ENCODE measurements around the gene IPO9. TPM values are rescaled to one million over a fixed set of nuclear protein-coding genes. Genes with fewer than 3 reads are reported as not detected.

The IPO9 gene
- polyA plus RNA-seq, 1 experiment, result 55.5 TPM

DNA sequence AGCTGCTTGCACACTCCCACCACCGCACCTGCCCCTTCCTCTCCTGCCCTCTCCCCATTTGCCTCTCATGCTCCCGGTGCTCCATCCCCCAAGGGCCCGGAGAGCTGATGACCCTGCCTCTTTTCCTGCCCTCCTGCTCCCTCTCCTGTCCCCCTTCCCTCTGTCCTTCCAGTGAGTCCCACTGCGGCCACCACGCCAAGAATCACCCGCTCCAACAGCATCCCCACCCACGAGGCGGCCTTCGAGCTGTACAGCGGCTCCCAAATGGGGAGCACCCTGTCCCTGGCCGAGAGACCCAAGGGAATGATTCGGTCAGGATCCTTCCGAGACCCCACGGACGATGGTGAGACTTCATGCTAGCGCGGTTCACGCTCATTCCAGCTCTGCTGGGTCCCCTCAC is 40.7 kb upstream of the IPO9 start:
- ChIA-PET CTCF (interaction anchor here (2.2 to 4.1 kb wide), 2 partner anchors 79 to 257 kb away, joined by 7 to 58 read pairs; no protein-coding TSS in a partner anchor), POLR2A (no interaction called here)
- Histone ChIP-seq H3K4me3 (ENCODE audit: low read depth, low read length) (no peak overlapping the region), H3K27me3 (ENCODE audit: control insufficient read depth, insufficient read depth, low read length) (no peaks in the 10 kb centered on the region), H3K27ac (ENCODE audit: low read depth, low read length) (no peak overlapping the region), H3K9me3 (ENCODE audit: control insufficient read depth, insufficient read depth, low read length) (no peaks in the 10 kb centered on the region)
- TF ChIP-seq, protein P1, sequence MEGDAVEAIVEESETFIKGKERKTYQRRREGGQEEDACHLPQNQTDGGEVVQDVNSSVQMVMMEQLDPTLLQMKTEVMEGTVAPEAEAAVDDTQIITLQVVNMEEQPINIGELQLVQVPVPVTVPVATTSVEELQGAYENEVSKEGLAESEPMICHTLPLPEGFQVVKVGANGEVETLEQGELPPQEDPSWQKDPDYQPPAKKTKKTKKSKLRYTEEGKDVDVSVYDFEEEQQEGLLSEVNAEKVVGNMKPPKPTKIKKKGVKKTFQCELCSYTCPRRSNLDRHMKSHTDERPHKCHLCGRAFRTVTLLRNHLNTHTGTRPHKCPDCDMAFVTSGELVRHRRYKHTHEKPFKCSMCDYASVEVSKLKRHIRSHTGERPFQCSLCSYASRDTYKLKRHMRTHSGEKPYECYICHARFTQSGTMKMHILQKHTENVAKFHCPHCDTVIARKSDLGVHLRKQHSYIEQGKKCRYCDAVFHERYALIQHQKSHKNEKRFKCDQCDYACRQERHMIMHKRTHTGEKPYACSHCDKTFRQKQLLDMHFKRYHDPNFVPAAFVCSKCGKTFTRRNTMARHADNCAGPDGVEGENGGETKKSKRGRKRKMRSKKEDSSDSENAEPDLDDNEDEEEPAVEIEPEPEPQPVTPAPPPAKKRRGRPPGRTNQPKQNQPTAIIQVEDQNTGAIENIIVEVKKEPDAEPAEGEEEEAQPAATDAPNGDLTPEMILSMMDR (IDR thresholded peaks at IDR 0.05; ENCODE audit: low read depth, low read length), result no peak
- no peak for DNase-seq (ENCODE audit: low read depth, low spot score)

DNA sequence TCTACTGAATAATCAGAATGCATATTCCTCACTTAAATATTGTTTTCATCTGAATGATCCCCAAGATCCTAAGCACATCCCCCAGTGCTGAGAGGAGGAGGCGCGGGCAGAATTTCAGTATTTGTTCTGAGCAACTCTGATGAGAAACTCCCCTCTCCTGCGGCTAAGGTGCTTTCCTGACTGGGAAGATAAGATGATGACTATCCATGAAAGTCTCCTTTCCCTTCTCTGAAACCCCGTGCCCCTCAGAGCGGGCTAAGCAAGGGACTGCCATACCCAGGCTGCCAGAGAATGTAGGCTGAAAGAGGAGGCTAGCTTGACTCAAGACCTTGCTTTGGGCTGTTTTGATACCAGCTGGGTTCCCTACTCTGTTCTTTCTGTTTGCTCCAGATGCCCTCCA is 39.7 kb upstream of the IPO9 start:
- Histone ChIP-seq H3K27ac (ENCODE audit: low read depth, low read length) (peak overlapping the region; percentile 22), H3K4me3 (ENCODE audit: low read depth, low read length) (no peak overlapping the region), H3K9me3 (ENCODE audit: control insufficient read depth, insufficient read depth, low read length) (no peaks in the 10 kb centered on the region), H3K27me3 (ENCODE audit: control insufficient read depth, insufficient read depth, low read length) (no peaks in the 10 kb centered on the region)
- ChIA-PET POLR2A (interaction anchor here (1.5 kb wide), 1 partner anchor 75 kb away, joined by 4 read pairs; no protein-coding TSS in a partner anchor), CTCF (interaction anchor here (2.2 to 4.1 kb wide), 2 partner anchors 80 to 258 kb away, joined by 7 to 58 read pairs; no protein-coding TSS in a partner anchor)
- no peak for DNase-seq (ENCODE audit: low read depth, low spot score)
- TF ChIP-seq, protein P1 (IDR thresholded peaks at IDR 0.05; ENCODE audit: low read depth, low read length), result no peak

DNA sequence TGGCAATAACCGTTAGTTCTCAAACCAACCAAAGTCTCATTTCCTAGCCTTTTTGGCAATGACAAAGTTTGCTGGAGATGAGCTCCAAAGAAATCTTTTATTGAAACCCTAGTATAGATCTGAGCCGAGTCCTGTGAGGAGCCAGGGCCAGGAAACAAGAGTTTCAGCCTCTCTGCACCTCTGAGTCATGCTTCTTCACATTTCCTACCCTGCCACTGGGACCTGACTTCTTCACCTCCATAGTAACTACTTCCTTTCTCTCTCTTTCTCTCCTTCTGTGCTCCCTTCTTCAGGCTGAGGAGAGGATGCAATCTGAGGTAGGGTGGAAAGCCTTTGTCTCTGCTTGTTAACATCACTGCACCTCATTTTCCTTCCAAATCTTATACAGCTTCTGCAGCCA is 38.7 kb upstream of the IPO9 start:
- POLR2A ChIA-PET, result interaction anchor here (1.5 to 3.1 kb wide), 2 partner anchors 76 to 77 kb away, joined by 4 to 11 read pairs; no protein-coding TSS in a partner anchor

DNA sequence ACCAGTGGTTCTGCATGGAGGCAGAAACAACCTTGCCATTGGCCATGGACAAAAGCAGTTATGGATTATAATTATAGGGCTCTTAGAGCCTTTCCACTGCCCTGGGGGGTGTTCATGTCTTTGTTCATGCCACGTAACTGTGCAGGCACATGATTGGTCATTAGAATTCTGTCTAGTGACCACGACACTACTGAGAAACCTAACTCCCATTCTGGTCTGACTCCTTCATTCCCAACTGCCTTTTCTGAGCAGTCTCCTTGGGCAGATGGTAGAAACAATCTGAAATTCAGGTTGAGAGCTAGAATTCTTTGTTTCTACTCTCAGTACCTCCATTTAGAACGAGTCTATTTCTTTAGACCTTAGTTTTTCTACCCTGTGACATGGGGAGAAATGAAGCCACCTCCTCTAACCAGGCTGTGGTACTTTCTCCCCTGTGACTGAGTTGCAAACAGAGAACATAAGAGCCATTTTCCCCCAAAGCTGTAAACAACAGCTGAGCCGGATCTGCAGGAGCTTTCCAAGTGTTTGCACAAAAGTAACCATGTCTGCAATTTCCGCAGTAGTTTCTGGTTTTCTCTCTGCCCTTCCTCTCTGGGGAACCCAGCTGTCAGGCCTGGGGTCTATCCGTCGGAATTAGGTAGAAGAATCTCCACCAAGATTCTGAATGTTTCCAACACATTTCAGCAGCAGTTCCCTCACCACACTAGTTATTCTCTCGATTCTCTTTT is 37.7 kb upstream of the IPO9 start:
- POLR2A ChIA-PET, result interaction anchor here (0.6 to 3.1 kb wide), 5 partner anchors 49 to 187 kb away, joined by 3 to 11 read pairs (median 5); no protein-coding TSS in a partner anchor
- no peak for DNase-seq (ENCODE audit: low read depth, low spot score)
- TF ChIP-seq, protein P1 (IDR thresholded peaks at IDR 0.05; ENCODE audit: low read depth, low read length), result no peak
- CTCF ChIA-PET, result interaction anchor here (0.6 to 4.1 kb wide), 10 partner anchors 10 to 278 kb away, joined by 3 to 58 read pairs (median 4); no protein-coding TSS in a partner anchor
- H3K27me3 ChIP-seq (ENCODE audit: control insufficient read depth, insufficient read depth, low read length), result no peaks in the 10 kb centered on the region
- H3K9me3 ChIP-seq (ENCODE audit: control insufficient read depth, insufficient read depth, low read length), result no peaks in the 10 kb centered on the region
- peak overlapping the region; percentile 47 for H3K27ac ChIP-seq (ENCODE audit: low read depth, low read length)
- no peak overlapping the region for H3K4me3 ChIP-seq (ENCODE audit: low read depth, low read length)

More for the DNA sequence above, 38.7 kb upstream of the IPO9 start:
- Histone ChIP-seq H3K4me3 (ENCODE audit: low read depth, low read length) (no peak overlapping the region), H3K27ac (ENCODE audit: low read depth, low read length) (peak overlapping the region; percentile 22), H3K9me3 (ENCODE audit: control insufficient read depth, insufficient read depth, low read length) (no peaks in the 10 kb centered on the region), H3K27me3 (ENCODE audit: control insufficient read depth, insufficient read depth, low read length) (no peaks in the 10 kb centered on the region)
- DNase-seq (ENCODE audit: low read depth, low spot score), result no peak
- CTCF ChIA-PET, result interaction anchor here (1.0 to 4.1 kb wide), 5 partner anchors 16 to 250 kb away, joined by 3 to 58 read pairs (median 4); no protein-coding TSS in a partner anchor
- TF ChIP-seq, protein P1 (IDR thresholded peaks at IDR 0.05; ENCODE audit: low read depth, low read length), result no peak

DNA sequence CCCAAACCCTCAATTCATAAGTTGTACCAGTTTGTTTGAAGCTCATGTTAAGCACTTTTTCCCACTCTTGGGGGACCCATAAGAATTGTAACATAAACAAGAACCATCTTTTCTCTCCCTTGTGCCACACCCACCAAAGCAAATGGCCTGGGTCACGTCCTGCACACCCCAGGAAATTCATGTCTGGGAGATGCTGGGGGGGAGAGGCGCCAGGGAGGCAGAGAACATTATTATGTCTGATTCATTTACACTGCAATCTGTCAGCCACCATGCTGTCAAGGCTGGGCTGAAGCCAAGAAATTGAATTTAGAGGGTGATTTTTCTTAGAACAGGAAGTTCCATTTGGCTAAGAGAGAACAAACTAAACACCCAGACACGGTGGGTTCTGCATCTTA is 37.2 kb upstream of the IPO9 start:
- CTCF ChIA-PET, result interaction anchor here (0.6 to 4.1 kb wide), 8 partner anchors 9 to 279 kb away, joined by 3 to 58 read pairs (median 4); no protein-coding TSS in a partner anchor
- peak overlapping the region; percentile 22 for H3K27ac ChIP-seq (ENCODE audit: low read depth, low read length)
- TF ChIP-seq, protein P1 (IDR thresholded peaks at IDR 0.05; ENCODE audit: low read depth, low read length), result no peak

More for the DNA sequence above, 37.2 kb upstream of the IPO9 start:
- Histone ChIP-seq H3K27me3 (ENCODE audit: control insufficient read depth, insufficient read depth, low read length) (no peaks in the 10 kb centered on the region), H3K9me3 (ENCODE audit: control insufficient read depth, insufficient read depth, low read length) (no peaks in the 10 kb centered on the region), H3K4me3 (ENCODE audit: low read depth, low read length) (no peak overlapping the region)
- DNase-seq (ENCODE audit: low read depth, low spot score), result no peak
- POLR2A ChIA-PET, result interaction anchor here (0.6 to 3.1 kb wide), 3 partner anchors 76 to 80 kb away, joined by 3 to 11 read pairs (median 5); no protein-coding TSS in a partner anchor

Data from AG04450 (cell line).